Measurements from ENCODE around the gene IFT27.
"Not testable (repeated sequence)": the region's sequence is repeated elsewhere in the genome, so short reads cannot be mapped to it uniquely, and the experiment has no call there.

Gene IFT27

GRCh38 chr22:36764641-36765040 is 11.3 kb downstream of the IFT27 start:
- DNase-seq = no peak

- no peak for DNase-seq
These were observed 11.9 kb downstream of the IFT27 start for GRCh38 chr22:36764060-36764459.

- DNase-seq = no peak
These were observed 12.3 kb downstream of the IFT27 start for GRCh38 chr22:36763576-36763975.

- DNase-seq = no peak
These were observed 13.1 kb downstream of the IFT27 start for GRCh38 chr22:36762687-36763260.

- DNase-seq = no peak
These were observed 14.2 kb downstream of the IFT27 start for GRCh38 chr22:36761553-36762240.

- no peak for DNase-seq
These were observed 15.1 kb downstream of the IFT27 start for GRCh38 chr22:36760786-36761185.

- no peak for DNase-seq
These were observed 16.3 kb downstream of the IFT27 start for GRCh38 chr22:36759481-36760159.

- no peak for DNase-seq
These were observed 17.1 kb downstream of the IFT27 start for GRCh38 chr22:36758792-36759271.

- DNase-seq = peak; percentile 71
These were observed 18.2 kb downstream of the IFT27 start for GRCh38 chr22:36757668-36758211.

- DNase-seq = no peak
These were observed 18.9 kb downstream of the IFT27 start for GRCh38 chr22:36756746-36757655.

GRCh38 chr22:36756031-36756430 is 19.9 kb downstream of the IFT27 start:
- DNase-seq = no peak

- DNase-seq = no peak
These were observed 20.6 kb downstream of the IFT27 start for GRCh38 chr22:36755316-36755715.

- DNase-seq = not testable (repeated sequence)
These were observed 21.0 kb downstream of the IFT27 start for GRCh38 chr22:36754881-36755280.

- DNase-seq = no peak
These were observed 22.0 kb downstream of the IFT27 start for GRCh38 chr22:36753916-36754315.

GRCh38 chr22:36753120-36753802 is 22.7 kb downstream of the IFT27 start:
- DNase-seq = no peak

- no peak for DNase-seq
These were observed 29.4 kb downstream of the IFT27 start for GRCh38 chr22:36746375-36746970.

GRCh38 chr22:36745301-36745995 is 30.5 kb downstream of the IFT27 start:
- no peak for DNase-seq

- no peak for DNase-seq
These were observed 31.1 kb downstream of the IFT27 start for GRCh38 chr22:36744791-36745190.

- DNase-seq = no peak
These were observed 31.5 kb downstream of the IFT27 start for GRCh38 chr22:36744413-36744765.

GRCh38 chr22:36743591-36744412 is 32.1 kb downstream of the IFT27 start:
- DNase-seq = no peak

Data from CD4-positive, alpha-beta T cell treated with Interleukin-15 for 1 hour (primary cell).